Mesodermal cell (in vitro differentiated cells): ENCODE results near the gene ZNF862.

Source experiments
- H3K27ac ChIP-seq: 2 replicates; pipeline ENCODE4 v1.7.0; 2013; ENCODE audit warnings: mild to moderate bottlenecking, low read depth, low read length, moderate library complexity; ENCODE audit not compliant: severe bottlenecking
- H3K36me3 ChIP-seq: 2 replicates; pipeline ENCODE4 v1.7.1; 2013; ENCODE audit warnings: mild to moderate bottlenecking, low read length, moderate library complexity; ENCODE audit not compliant: control insufficient read depth, insufficient read depth
- H3K4me1 ChIP-seq: one replicate; pipeline ENCODE4 v1.7.1; 2013; ENCODE audit warnings: mild to moderate bottlenecking, low read length; ENCODE audit not compliant: insufficient read depth, control insufficient read depth, poor library complexity, severe bottlenecking
- H3K4me3 ChIP-seq: 2 replicates; pipeline ENCODE4 v1.7.0; 2013; ENCODE audit warnings: low read length, control low read depth, mild to moderate bottlenecking; ENCODE audit not compliant: insufficient read depth, poor library complexity, severe bottlenecking; ENCODE audit errors: extremely low read depth
- H3K9me3 ChIP-seq: 2 replicates; pipeline ENCODE4 v1.7.1; 2013; ENCODE audit warnings: mild to moderate bottlenecking, low read length, moderate library complexity; ENCODE audit not compliant: control insufficient read depth
- WGBS, 2 experiments: methylation state at CpG; one replicate each; pipeline ENCODE4 v1.1.5; 2013; ENCODE audit warnings: missing lambda C conversion rate in 2 of 2; ENCODE audit not compliant: insufficient coverage in 2 of 2; 5-methylcytosine and 5-hydroxymethylcytosine counted together

ZNF862 gene

GRCh38 chr7:149866779-149867447 is 28.7 kb downstream of the ZNF862 start:
- no peaks in the 10 kb centered on the region for H3K36me3 ChIP-seq
- no peaks in the 10 kb centered on the region for H3K4me1 ChIP-seq
- no peak overlapping the region for H3K27ac ChIP-seq
- 86 to 90% methylated on average over 4 to 9 of the region's 11 CpGs for WGBS, 2 experiments
- no peak overlapping the region for H3K4me3 ChIP-seq
- H3K9me3 ChIP-seq = no peaks in the 10 kb centered on the region

- Histone ChIP-seq H3K36me3 (no peaks in the 10 kb centered on the region), H3K9me3 (no peaks in the 10 kb centered on the region), H3K4me1 (no peaks in the 10 kb centered on the region), H3K4me3 (no peak overlapping the region), H3K27ac (no peak overlapping the region)
- 92% methylated on average over 25 of the region's 25 CpGs for WGBS, 2 experiments
These were observed 29.8 kb downstream of the ZNF862 start for GRCh38 chr7:149867762-149868622.

- H3K36me3 ChIP-seq = no peaks in the 10 kb centered on the region
These were observed 30.6 kb downstream of the ZNF862 start for GRCh38 chr7:149868623-149869290.

GRCh38 chr7:149869291-149869650 is 31.1 kb downstream of the ZNF862 start:
- WGBS, 2 experiments = 93 to 100% methylated on average over 4 to 5 of the region's 5 CpGs
- H3K4me3 ChIP-seq = no peak overlapping the region

More at GRCh38 chr7:149868623-149869290, 30.6 kb downstream of the ZNF862 start:
- Histone ChIP-seq H3K4me3 (no peak overlapping the region), H3K27ac (no peak overlapping the region), H3K9me3 (no peaks in the 10 kb centered on the region), H3K4me1 (no peaks in the 10 kb centered on the region)
- WGBS, 2 experiments = 81 to 87% methylated on average over 6 to 7 of the region's 7 CpGs

GRCh38 chr7:149869867-149870266 is 31.7 kb downstream of the ZNF862 start:
- no peak overlapping the region for H3K4me3 ChIP-seq
- WGBS, 2 experiments = 90 to 96% methylated on average over 6 of the region's 6 CpGs
- H3K36me3 ChIP-seq = no peaks in the 10 kb centered on the region
- H3K27ac ChIP-seq = no peak overlapping the region
- no peaks in the 10 kb centered on the region for H3K4me1 ChIP-seq
- H3K9me3 ChIP-seq = no peaks in the 10 kb centered on the region

More at GRCh38 chr7:149869291-149869650, 31.1 kb downstream of the ZNF862 start:
- no peak overlapping the region for H3K27ac ChIP-seq
- no peaks in the 10 kb centered on the region for H3K4me1 ChIP-seq
- H3K36me3 ChIP-seq = no peaks in the 10 kb centered on the region
- no peaks in the 10 kb centered on the region for H3K9me3 ChIP-seq

- Histone ChIP-seq H3K27ac (no peak overlapping the region), H3K36me3 (no peaks in the 10 kb centered on the region), H3K4me1 (no peaks in the 10 kb centered on the region), H3K4me3 (no peak overlapping the region), H3K9me3 (no peaks in the 10 kb centered on the region)
- WGBS, 2 experiments = 94% methylated on average over 2 of the region's 3 CpGs
These were observed 32.1 kb downstream of the ZNF862 start for GRCh38 chr7:149870274-149870673.

- H3K27ac ChIP-seq = no peak overlapping the region
- no peaks in the 10 kb centered on the region for H3K4me1 ChIP-seq
- H3K36me3 ChIP-seq = no peaks in the 10 kb centered on the region
- 69 to 73% methylated on average over 9 to 12 of the region's 12 CpGs for WGBS, 2 experiments
- no peaks in the 10 kb centered on the region for H3K9me3 ChIP-seq
- H3K4me3 ChIP-seq = no peak overlapping the region
These were observed 32.7 kb downstream of the ZNF862 start for GRCh38 chr7:149870701-149871483.

GRCh38 chr7:149871576-149871975 is 33.4 kb downstream of the ZNF862 start:
- Histone ChIP-seq H3K9me3 (no peaks in the 10 kb centered on the region), H3K27ac (no peak overlapping the region), H3K4me3 (no peak overlapping the region), H3K36me3 (no peaks in the 10 kb centered on the region), H3K4me1 (no peaks in the 10 kb centered on the region)
- 100% methylated on average over 1 of the region's 1 CpG for WGBS, 2 experiments

GRCh38 chr7:149872419-149873073 is 34.4 kb downstream of the ZNF862 start:
- WGBS, 2 experiments = 33 to 45% methylated on average over 5 to 10 of the region's 13 CpGs
- Histone ChIP-seq H3K27ac (no peak overlapping the region), H3K36me3 (no peaks in the 10 kb centered on the region), H3K4me3 (peak overlapping the region; percentile 71), H3K4me1 (no peaks in the 10 kb centered on the region), H3K9me3 (no peaks in the 10 kb centered on the region)
